ENCODE data around the gene TMEM204. TPM values are rescaled to one million over a fixed set of nuclear protein-coding genes. Genes with fewer than 3 reads are reported as not detected.

The TMEM204 gene
- polyA plus RNA-seq (2012; ENCODE audit: insufficient read depth, insufficient read length, low read depth) = 21.0 TPM

DNA sequence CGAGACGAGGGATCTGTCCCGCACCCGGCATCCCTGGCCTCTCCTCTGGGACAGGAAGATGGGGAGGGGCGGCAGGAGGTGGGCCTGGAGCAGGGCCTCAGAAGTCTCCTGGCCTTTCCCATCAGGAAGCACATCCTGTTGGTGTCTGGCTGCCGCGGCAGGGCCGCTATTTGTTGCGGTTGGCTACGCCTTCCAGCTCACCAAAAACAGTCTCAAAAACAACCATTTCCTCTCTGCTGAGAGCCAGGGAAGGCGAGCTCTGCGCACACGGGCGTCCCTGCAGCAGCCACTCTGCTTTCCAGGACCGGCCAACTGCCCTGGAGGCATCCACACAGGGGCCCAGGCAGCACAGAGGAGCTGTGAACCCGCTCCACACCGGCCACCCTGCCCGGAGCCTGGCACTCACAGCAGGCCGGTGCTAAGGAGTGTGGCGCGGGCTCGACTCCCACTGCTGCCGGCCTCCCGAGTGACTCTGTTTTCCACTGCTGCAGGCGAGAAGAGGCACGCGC is at the start of gene TMEM204:
Gene TMEM204, plus strand, starts transcription at position 224 of the 509 bp plus-strand sequence. CDS start 610 bp downstream, outside the sequence.
- H3K36me3 ChIP-seq = no peaks in the 10 kb centered on the region
- peaks cover 31% of the 10 kb centered on the region for H3K4me1 ChIP-seq
- DNase-seq = peak; percentile 79
- peak within 1 kb of the TSS; percentile 68 for H3K4me3 ChIP-seq (ENCODE audit: low read depth, low read length)
- H3K27me3 ChIP-seq = no peaks in the 10 kb centered on the region
- no peak for TF ChIP-seq CTCF (IDR thresholded peaks at IDR 0.05; ENCODE audit: low read depth, low read length)
- no peaks in the 10 kb centered on the region for H3K9me3 ChIP-seq

- H3K9me3 ChIP-seq = no peaks in the 10 kb centered on the region
- no peak overlapping the region for H3K4me3 ChIP-seq (ENCODE audit: low read depth, low read length)
- H3K4me1 ChIP-seq = no peaks in the 10 kb centered on the region
- peaks cover 14% of the 10 kb centered on the region; the same call in 1 of the 2 replicates for H3K27me3 ChIP-seq
- no peak for TF ChIP-seq CTCF (IDR thresholded peaks at IDR 0.05; ENCODE audit: low read depth, low read length)
- no peak for DNase-seq
- H3K36me3 ChIP-seq = no peaks in the 10 kb centered on the region
Measured at GRCh38 chr16:1485847-1486496, 47.5 kb upstream of the TMEM204 start.

DNA sequence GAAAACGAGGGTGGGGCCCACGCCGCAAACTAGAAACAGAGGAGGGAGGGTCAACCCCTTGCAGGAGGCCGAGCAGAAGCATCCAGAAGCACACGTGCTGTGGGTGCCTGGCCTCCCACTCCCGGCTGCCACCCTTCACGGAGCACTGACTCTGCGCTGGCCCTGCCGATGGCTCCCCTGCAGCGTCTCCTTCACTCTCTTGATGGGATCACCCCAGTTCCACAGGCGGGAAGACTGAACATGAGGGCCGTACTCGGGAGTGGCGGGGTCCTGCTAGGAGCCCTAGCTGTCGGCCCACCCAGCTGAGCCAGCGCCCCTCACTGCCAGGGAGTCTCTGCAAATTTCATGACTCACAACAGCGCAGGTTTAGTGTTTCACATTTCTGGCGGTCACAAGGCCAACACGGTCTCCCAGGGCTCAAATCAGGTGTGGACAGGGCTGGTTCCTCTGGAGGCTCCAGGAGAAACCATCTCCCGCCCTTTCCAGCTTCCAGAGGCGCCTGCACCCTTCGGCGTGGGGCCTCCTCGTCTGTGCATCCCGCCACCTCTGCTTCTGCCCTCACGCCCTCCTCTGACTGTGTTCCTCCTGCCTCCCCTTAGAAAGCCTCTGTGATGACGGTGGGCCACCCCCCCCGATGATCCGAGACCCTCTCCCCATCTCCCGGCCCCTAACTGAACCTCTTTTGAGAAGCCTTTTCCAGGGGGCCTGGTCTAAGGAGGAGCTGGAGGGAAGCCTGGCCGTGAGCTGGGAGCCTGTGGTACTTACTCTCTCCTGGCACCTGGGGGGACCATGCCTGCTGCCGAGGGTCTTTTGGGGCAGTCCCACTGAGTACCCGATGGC is 46.7 kb upstream of the TMEM204 start:
- TF ChIP-seq CTCF (IDR thresholded peaks at IDR 0.05; ENCODE audit: low read depth, low read length) = no peak

DNA sequence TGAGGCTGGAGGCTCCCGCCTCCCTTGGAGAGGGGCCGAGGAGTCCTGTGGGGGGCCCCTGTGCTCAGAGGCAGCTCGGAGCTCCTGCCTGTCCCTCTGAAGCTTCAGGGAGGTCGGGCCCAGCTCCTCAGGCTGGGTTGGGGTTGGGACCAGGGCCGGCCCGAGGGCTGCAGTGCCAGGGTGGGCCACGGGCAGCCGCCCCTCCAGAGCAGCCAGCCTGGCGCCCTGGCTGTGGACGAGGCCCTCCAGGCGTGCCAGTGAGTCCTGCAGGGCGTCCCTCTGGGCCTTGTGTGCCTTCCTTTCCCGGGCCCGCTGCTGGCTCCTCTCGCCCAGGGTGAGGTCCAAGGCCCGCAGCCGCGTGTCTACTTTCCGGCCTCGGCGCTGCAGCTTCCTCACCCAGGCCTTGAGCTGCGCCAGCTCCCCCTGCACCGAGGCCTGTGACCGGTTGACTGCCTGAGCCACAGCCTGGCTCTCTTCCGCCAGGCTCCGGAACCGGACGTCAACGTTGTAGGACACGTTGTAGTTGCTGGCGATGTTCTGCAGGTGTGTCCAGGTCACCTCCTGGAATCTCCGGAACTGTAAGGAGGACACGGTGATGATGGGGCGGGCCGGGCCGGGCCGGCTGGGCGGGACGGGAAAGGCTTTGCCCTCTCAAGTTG is 45.9 kb upstream of the TMEM204 start:
- H3K27me3 ChIP-seq = peaks cover 11% of the 10 kb centered on the region; the same call in 1 of the 2 replicates
- no peaks in the 10 kb centered on the region for H3K4me1 ChIP-seq
- H3K36me3 ChIP-seq = no peaks in the 10 kb centered on the region
- no peak for TF ChIP-seq CTCF (IDR thresholded peaks at IDR 0.05; ENCODE audit: low read depth, low read length)
- H3K9me3 ChIP-seq = no peaks in the 10 kb centered on the region
- no peak for DNase-seq
- H3K4me3 ChIP-seq (ENCODE audit: low read depth, low read length) = no peak overlapping the region

More for the DNA sequence above, 46.7 kb upstream of the TMEM204 start:
- peaks cover 14% of the 10 kb centered on the region; the same call in 1 of the 2 replicates for H3K27me3 ChIP-seq
- no peak for DNase-seq
- no peaks in the 10 kb centered on the region for H3K4me1 ChIP-seq
- H3K9me3 ChIP-seq = no peaks in the 10 kb centered on the region
- H3K36me3 ChIP-seq = no peaks in the 10 kb centered on the region
- H3K4me3 ChIP-seq (ENCODE audit: low read depth, low read length) = no peak overlapping the region

DNA sequence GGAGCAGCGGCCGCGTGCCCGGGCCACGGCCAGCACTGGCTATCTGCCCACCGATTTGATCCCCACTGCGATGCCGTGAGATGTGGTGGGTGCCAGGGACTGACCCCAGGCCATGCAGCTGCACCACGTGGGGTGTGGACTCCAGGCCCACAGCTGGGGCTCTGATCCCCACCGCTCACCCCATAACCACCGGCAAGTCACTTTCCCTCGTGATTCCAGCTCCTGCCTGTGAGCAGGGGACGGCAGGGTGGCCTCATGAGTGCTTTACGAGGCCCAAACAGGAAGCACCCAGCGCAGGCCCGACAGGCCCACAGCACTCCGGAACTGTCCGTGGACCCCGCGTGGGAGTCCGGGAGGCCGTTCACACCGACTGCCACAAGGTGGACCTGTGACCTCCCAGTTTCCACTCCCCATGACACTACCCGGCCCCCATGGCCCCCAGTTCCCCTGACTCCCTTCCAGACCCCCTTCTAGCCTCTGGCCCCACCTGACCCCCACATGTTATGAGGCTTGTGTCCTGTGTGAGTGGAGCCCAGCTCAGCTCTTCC is 45.3 kb upstream of the TMEM204 start:
- no peak for DNase-seq

More for the DNA sequence above, 45.3 kb upstream of the TMEM204 start:
- Histone ChIP-seq H3K4me1 (peaks cover 4% of the 10 kb centered on the region; the same call in 1 of the 2 replicates), H3K4me3 (ENCODE audit: low read depth, low read length) (no peak overlapping the region), H3K36me3 (no peaks in the 10 kb centered on the region), H3K27me3 (peaks cover 9% of the 10 kb centered on the region; the same call in 1 of the 2 replicates), H3K9me3 (no peaks in the 10 kb centered on the region)
- TF ChIP-seq CTCF (IDR thresholded peaks at IDR 0.05; ENCODE audit: low read depth, low read length) = no peak
